ENCODE results near the gene VMP1.

The VMP1 gene

DNA sequence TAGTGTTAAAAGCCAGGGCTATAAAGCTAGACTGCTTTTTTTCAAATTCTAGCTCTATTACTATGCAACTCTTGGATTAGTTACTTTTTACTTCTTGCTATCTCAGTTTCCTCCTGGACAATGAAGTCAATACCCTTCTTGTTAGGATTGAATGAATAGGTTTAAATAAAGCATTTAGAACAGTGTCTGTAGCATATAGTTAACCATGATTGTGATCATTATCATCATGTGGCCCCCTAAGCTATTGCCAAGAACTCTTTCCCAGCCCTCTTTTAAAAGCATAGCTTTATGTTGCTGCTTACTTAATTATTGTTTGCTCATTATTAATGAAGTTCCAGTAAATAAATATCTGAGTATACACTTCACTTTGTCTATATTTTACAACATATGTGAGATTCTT, 4.5 kb downstream of the VMP1 start:
- DNase-seq (ENCODE audit: low read depth), result no peak

DNA sequence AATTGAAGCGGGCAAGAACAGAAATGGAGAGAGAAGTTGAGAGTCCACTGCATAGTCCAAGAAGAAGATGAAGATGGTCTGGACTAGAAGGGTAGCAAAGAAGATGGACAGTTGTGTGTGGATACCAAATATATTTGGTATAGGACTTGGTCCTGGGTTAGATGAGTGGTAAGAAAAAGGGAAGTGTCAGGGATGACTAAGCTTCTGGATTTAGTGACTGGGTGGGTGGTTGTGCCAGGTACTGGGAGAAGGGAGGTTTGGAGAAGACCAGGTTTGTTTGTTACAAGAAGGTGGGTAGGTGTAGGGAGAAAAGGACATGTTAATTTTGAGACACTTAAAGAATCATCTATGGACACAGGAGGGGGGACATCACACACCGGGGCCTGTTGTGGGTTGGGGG, 5.4 kb downstream of the VMP1 start:
- no peak for DNase-seq (ENCODE audit: low read depth)

DNA sequence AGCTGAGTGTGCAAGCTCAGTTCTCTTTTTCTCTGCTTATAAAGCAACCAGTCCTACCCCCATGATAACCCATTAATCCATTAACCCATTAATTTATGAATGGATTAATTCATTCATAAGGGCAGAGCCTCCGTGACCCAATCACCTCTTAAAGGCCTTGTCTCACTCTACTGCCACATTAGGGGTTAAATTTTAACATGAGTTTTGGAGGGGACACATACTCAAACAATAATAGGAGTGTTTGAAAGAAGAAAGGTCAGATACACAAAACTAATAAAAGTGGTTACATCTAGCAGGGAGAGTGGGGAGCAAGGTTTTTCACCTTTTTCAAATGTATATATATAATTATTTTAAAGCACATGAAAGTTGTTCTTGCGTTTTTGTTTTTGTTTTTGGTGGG, 6.8 kb downstream of the VMP1 start:
- no peak for DNase-seq (ENCODE audit: low read depth)

DNA sequence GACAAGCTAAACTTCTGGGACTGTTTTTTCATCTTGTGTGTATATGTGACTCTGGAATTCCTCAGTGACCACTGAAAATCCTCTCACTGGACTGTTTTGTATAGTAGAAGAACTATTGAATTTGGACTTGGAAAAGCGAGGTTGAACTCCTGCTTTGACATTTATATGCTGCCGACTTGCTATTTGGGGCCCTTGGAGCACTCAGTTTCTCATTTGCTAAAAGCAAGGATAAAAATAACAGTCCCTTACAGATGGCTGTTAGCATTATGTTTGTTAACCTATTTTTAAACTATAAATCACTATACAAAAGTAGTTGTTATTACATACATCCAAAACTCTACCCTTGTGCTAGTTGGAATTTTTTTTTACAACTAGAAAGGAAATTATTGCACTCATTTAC, 9.0 kb downstream of the VMP1 start:
- no peak for DNase-seq (ENCODE audit: low read depth)

DNA sequence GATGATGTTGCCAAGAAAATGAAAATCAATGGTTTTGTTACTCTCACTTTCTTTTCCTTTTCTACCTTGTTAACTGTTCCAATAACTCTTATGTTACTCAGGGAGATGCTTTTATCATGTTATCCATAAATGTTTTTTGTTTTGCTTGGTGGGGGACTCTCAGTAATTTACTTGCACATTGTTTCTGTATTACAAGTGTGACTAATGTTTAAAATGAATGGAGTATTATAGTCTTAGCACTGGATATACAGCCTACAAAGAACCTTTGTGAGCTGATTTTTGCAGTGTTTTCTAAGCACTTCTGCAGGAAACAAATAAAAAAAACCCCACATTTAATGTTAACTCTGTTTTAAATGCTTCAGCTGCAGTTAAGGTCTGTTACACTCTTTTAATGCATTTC, 12.1 kb downstream of the VMP1 start:
- DNase-seq (ENCODE audit: low read depth), result no peak

DNA sequence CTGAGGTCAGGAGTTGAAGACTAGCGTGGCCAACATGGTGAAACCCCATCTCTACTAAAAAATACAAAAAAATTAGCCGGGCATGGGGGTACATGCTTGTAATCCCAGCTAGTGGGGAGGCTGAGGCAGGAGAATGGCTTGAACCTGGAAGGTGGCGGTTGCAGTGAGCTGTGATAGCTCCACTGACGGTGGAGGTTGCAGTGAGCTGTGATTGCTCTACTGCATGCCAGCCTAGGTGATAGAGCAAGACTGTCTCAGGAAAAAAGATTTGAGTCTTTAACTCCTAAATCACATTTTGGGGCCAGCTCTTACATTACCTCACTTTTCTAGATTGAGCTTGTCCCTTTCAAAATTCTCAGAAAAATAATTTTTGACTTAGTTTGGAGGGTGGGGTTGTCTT, 15.2 kb downstream of the VMP1 start:
- DNase-seq (ENCODE audit: low read depth), result no peak

DNA sequence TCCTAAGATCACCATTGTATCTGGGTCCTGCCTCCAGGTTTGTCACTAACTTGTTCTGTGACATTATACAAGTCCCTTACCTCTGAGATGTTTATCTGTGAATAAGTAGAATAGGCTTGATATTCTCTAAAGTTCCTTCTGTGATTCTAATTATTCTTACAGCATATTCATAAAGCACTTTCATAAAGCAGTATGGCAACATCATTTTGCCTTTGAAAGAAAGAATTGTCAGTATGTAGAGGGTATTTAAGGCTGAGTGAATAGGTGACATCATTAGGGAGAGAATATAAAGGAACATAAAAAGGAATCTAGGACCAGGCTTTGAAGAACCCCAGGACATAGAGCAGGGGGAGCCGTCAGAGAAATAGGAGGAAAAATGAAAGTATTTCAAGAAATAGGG, 15.6 kb downstream of the VMP1 start:
- no peak for DNase-seq (ENCODE audit: low read depth)

DNA sequence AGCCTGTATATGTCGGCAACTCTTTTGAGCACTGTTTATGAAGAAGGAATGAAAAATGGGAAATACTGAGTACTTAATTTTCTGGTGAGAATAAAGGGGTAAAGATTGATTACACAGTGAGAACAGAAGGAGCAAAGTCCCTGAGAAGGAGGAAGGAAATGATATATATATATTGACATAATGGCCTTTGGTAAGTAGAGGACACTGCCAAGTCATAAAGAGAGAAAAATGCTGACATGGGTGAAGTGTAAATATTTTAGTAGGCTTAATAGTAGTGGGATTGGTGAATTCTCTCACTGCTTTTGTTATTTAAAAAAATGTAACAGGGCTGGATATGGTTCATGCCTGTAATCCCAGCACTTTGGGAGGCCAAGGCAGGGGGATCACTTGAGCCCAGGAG, 16.2 kb downstream of the VMP1 start:
- no peak for DNase-seq (ENCODE audit: low read depth)

DNA sequence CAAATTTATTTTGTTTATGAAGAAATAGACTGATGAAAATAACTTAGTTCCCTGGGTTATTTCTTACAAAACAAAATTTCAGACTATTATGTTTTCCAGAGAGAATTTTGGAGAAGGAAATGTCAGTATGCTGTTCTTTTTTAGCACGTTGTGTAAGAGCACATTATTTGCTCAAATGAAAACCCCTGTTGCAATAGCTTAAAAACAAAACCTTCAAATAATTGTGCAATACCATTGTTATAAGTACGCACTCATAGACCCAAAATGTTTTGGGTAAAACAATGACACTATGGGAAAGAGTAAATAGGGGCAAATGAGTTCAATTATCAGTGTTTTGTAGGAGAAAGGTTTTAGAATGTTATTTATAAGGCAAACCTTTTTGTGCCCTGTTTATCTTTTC, 18.2 kb downstream of the VMP1 start:
- no peak for DNase-seq (ENCODE audit: low read depth)

DNA sequence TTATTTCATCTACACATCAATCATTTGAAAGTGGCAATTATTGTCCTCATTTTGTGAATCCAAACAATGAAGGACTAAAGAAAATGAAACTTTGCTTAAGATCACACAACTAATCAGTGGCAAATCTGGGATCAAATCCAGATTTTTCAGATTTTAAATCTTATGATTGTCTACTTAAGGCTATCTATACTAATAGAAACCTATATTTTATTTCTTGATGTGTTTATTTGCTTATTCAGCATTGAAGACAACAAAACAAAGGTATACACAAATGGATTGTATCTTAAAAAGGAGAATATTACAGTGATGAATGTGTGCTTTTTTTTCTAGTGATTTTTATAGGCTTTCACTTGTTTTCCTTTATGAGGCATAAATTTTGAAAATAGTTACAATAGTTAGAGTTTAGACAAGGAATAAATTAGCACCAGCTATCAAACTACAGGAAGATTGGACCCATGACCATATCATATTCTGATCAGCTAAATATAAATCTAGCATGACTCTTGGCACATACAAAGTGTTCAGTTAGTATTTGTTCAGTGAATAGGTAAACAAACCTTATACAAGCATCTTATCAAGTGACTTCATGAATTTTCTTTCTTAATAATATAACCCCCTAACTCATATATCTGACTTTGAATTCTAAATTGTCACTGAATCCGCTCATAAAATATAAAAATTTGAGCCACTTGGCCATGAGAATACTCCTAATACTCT, 20.5 kb downstream of the VMP1 start:
- DNase-seq (ENCODE audit: low read depth), result no peak

DNA sequence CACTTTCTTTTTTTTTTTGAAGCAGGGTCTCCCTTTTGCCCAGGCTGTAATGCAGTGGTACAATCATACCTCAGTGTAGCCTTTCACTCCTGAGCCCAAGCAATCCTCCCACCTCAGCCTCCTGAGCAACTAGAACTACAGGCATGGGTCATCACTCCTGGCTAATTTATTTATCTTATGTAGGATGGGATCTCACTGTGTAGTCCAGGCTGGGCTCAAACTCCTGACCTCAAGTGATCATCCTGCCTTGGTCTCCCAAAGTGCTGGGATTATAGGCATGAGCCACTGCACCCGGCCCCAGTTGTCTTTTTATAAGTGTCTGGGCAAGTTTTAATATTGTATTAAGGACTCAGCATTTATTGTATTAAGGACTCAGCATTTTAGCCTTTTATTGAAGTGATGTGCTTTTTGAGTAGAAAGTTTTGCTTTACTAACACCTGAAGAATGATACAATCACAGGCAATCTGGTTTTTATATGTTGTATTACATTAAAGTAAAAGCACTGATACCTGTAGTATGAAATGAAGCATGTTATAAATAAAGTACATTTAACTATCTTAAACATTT, 22.9 kb downstream of the VMP1 start:
- DNase-seq (ENCODE audit: low read depth), result no peak

DNA sequence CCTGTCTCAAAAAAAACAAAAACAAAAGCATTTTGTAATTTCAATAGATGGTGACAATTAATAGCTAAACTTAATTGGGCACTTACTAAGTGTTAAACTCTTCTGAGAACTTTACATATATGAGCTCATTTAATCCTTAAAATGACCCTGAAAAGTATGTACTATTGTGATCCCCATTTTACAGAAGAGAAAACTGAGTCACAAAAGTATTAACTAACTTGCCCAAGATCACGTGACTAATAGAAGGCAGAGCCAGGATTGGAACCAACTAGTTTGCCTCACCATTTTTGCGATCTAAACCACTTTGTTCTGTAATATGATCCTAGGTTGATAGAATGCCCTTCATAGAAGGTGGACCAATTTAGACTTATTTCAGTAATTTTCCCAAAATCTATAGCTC, 26.2 kb downstream of the VMP1 start:
- no peak for DNase-seq (ENCODE audit: low read depth)

DNA sequence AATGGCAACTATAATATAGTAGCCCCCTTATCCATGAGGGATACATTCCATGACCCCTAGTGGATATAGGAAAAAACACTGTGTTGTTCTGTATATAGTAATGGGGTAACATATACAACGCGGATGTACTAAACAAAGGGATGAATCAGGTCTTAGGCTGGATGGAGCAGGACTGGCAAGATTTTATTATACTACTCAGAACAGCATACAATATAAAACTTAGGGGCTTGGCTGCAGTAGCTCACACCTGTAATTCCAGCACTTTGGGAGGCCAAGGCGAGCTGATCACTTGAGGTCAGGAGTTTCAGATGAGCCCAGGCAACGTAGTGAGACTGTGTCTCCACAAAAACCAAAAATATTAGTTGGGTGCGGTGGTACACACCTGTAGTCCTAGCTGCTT, 26.8 kb downstream of the VMP1 start:
- no peak for DNase-seq (ENCODE audit: low read depth)

DNA sequence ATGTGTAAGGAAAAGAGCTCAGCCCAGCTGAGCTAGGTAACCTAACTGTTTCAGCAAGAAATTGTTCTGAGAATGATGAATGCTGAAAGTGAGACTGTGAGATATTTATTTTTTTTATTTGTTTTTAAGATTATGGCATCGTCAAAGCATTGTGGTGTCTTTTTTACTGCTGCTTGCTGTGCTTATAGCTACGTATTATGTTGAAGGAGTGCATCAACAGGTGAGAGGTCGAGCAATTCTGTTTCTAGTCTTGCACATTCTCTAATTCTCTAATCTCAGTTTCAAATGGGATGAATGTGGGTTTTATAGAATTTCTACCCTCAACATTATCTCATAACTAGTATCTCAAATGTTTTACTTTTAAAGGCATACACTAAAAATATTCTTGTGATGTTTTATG, 29.9 kb downstream of the VMP1 start:
- DNase-seq (ENCODE audit: low read depth), result no peak

DNA sequence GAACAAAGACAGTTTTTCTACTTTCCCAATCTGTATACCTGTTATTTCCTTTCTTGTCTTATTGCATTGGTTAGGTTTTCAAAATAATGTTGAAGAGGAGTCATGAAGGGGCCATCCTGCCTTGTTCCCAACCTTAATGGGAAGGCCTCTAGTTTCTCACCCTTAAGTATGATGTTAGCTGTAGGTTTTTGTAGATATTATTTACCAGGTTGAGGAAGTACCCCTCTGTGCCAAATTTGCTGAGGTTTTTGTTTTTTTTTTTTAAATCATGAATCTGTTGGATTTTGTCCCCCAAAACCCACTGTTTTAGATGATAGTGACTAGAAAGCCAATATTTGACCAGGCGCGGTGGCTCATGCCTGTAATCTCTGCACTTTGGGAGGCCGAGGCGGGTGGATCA, 36.4 kb downstream of the VMP1 start:
- no peak for DNase-seq (ENCODE audit: low read depth)

DNA sequence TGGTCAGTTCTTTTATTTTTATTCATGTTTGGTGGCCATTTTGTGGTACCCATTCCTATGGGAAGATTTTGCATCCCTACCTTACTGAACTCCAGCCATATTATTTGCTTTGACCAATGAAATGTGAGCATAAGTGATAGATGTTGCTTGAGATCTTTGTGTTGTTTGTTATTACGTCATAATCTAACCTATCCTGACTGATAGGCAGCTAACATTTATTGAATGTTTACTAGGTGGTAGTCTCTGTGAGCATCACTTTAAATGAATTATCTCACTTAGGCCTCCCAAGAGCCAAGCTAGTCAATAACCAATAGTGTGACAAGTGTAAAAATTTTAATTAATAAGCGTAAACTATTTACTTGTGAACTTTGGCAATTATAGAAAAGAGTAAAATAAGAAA, 37.6 kb downstream of the VMP1 start:
- no peak for DNase-seq (ENCODE audit: low read depth)

DNA sequence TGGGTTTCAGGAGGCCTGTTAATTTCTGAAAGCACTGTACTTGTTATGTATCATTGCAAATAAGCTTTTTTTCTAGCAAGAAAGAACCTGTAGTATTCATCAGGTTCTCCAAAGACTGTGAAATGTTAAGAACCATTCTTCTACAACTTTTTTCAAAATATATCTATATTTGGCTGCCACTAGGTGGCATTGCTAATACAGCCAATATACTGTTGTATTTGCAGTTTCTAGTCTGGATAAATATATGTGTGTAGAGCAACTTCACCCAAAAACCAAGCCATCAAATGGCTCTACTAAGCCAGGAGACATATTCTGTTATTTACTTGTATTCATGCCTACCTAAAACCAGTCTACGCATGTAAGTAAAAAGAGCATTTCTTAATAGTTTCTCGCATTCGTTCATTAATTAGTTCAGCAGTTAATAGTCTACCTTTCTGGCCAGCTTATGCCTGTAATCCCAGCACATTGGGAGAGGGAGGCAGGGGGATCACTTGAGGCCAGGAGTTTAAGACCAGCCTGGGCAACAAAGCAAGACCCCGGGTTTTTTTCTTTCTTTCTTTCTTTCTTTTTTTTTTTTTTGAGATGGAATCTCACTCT, 39.5 kb downstream of the VMP1 start:
- no peak for DNase-seq (ENCODE audit: low read depth)

DNA sequence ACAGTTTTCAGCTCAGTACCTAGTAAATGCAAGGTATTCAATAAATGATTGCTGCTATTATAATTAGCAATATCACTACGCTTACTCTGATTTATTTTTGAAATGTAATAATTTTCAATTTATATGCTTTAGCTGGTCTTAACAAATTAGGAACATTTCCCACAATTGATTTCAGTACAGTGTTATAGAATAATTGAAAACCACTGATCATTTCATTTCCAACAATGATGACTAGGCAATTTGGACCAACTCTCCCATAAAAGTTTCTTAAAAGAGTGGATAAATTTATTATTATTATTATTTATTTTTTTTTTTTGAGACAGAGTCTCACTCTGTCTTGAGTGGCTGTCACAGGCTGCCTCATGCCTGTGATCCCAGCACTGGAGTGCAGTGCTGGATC, 41.1 kb downstream of the VMP1 start:
- DNase-seq (ENCODE audit: low read depth), result no peak

DNA sequence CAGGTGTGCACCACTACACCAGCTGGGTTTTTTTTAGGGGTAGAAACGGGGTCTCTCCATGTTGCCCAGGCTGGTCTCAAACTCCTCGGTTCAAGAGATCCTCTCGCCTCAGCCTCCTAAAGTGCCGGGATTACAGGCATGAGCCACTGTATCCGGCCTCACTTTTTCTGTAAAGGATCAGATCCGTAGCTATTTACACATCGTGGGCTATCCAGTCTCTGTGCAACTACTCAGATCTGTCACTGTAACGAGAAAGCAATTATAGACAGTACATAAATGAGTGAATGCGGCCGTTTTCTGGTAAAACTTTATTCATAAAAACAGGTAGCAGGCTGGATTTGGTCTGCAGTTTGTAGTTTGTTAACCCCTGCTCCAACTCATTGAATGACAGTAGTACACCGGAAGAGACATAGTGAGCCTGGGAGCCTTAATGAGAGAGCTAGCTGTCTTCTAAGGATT, 44.5 kb downstream of the VMP1 start:
- DNase-seq (ENCODE audit: low read depth), result no peak

DNA sequence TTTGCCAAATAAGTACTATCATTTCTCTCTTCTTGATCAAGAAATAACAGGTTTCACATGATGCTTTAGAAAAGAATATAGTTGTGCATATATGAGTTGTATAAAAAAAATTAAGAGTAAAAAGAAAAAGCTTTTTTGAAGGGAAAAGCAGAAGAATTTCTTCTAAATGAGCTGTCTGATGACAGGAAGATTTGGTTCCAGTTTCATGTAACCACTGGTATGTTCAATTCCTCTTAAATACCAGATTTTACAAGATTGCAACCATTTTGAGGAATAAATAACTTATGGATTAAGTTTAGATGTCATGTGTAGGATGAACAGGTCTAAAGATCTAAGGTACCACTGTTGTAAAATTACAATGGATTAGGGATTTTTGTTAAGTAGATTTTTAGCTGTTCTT, 45.0 kb downstream of the VMP1 start:
- DNase-seq (ENCODE audit: low read depth), result no peak

DNA sequence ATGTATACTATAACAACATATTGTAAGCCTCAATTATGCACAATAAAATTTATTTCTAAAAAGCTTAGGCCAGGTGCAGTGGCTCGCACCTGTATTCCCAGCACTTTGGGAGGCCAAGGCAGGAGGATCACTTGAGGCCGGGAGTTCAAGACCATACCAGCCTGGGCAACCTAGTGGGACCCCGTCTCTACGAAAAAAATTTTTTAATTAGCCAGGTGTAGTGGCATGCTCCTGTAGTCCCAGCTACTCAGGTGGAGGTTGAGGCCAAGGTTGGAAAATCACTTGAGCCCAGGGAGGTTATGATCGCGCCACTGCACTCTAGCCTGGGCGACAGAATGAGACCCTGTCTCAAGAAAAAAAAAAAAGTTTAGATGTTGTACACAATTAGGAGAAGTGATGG, 45.5 kb downstream of the VMP1 start:
- DNase-seq (ENCODE audit: low read depth), result no peak

DNA sequence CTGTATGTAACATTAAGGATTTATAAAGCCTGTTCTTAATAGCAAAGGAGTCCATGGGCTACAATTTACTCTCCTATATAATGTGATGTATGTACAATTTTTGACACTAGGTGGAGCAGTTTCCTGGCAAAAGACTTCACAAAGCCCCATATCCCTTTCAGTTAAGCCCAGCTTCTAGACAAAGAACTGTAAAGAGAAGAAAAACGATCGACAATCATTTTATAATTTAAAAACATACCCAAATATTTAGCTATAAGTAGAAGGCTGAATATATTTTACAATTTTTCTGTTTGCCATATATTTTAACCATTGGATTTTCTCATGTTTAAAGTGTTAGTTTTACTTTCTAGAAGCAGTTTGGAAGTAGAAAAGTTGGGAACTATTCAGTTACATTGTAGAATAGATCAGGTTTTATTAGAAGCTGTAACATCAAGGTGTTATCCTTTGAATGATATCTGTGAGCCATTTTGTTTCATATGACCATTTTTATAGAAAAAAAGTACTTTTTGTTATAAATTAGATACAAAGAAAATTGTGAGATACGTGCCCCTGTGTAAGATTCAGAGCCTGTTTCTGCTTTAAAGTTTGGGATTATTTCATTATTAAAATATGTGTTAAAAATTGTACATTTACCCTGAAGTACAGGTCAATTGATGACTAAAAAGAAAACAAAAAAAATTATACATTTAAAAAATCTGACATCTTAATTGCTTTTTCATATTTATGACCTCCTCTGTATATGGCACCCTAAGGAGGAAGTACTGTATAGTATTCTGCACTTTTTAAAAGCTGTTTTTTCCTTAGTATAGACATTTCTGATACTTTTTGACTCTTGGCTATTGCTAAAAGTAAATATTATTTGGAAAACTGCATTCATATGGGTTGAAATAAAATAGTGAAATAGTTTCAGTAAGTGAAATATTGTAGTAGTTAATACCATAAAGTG, 46.3 kb downstream of the VMP1 start:
- no peak for DNase-seq (ENCODE audit: low read depth)

DNA sequence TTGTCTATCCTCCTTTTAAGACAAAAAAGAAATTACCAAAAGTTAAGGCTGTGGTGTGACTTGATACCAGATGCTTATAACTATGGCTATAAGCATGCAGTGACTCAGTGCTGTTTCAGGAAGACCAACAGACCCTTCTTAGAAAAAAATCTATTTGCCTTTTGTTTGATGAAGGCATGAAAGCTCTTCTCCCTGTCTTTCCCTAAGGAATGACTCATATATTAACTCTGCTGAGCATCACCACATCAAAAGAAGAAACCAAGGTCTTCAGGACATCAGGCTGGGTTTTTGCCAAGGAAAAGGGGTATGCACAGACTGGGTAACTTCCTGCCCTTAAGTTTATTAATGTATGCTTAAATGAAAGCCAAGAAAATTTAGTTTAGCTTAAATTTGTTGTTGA, 47.1 kb downstream of the VMP1 start:
- no peak for DNase-seq (ENCODE audit: low read depth)

All from T follicular helper cell (primary cell).